Measurements from ENCODE around the gene PIPOX. TPM values are rescaled to one million over a fixed set of nuclear protein-coding genes. Genes with fewer than 3 reads are reported as not detected.

Gene PIPOX
- total RNA-seq, 4 donors from 2014 or later: 0.80 to 2.5 (median 1.5) TPM

GRCh38 chr17:29007456-29007855 lies 35.5 kb upstream of the PIPOX start:
- intact Hi-C loops (cut with DNase I; ENCODE audit: low total_unique reads): no loop called here
- 31 to 37% methylated on average over 2 of the region's 2 CpGs for WGBS, 2 donors
- DNase-seq (ENCODE audit: low spot score in 2 of 2): no peak
- TF ChIP-seq CTCF (IDR thresholded peaks at IDR 0.05) (no peak), POLR2A (IDR thresholded peaks at IDR 0.05) (no peak)
- H3K4me3 ChIP-seq (ENCODE audit: low read depth, poor library complexity, severe bottlenecking): no peak overlapping the region

GRCh38 chr17:29007860-29008455 lies 35.0 kb upstream of the PIPOX start:
- H3K4me3 ChIP-seq (ENCODE audit: low read depth, poor library complexity, severe bottlenecking): no peak overlapping the region
- no peak for DNase-seq (ENCODE audit: low spot score in 2 of 2)
- TF ChIP-seq POLR2A (IDR thresholded peaks at IDR 0.05) (no peak), CTCF (IDR thresholded peaks at IDR 0.05) (no peak)
- 52 to 55% methylated on average over 2 of the region's 2 CpGs for WGBS, 2 donors
- intact Hi-C loops (cut with DNase I; ENCODE audit: low total_unique reads): no loop called here

GRCh38 chr17:29008591-29008990 lies 34.4 kb upstream of the PIPOX start:
- TF ChIP-seq POLR2A (IDR thresholded peaks at IDR 0.05) (no peak), CTCF (IDR thresholded peaks at IDR 0.05) (no peak)
- intact Hi-C loops (cut with DNase I; ENCODE audit: low total_unique reads): no loop called here

GRCh38 chr17:29010129-29010528 lies 32.8 kb upstream of the PIPOX start:
- H3K4me3 ChIP-seq (ENCODE audit: low read depth, poor library complexity, severe bottlenecking): no peak overlapping the region
- TF ChIP-seq POLR2A (IDR thresholded peaks at IDR 0.05) (no peak), CTCF (IDR thresholded peaks at IDR 0.05) (no peak)
- 36 to 38% methylated on average over 3 of the region's 3 CpGs for WGBS, 2 donors
- DNase-seq (ENCODE audit: low spot score in 2 of 2): no peak
- intact Hi-C loops (cut with DNase I; ENCODE audit: low total_unique reads): no loop called here

More at GRCh38 chr17:29008591-29008990, 34.4 kb upstream of the PIPOX start:
- no peak for DNase-seq (ENCODE audit: low spot score in 2 of 2)
- 78 to 81% methylated on average over 3 of the region's 3 CpGs for WGBS, 2 donors
- no peak overlapping the region for H3K4me3 ChIP-seq (ENCODE audit: low read depth, poor library complexity, severe bottlenecking)

GRCh38 chr17:29010586-29010985 lies 32.4 kb upstream of the PIPOX start:
- no peak for DNase-seq (ENCODE audit: low spot score in 2 of 2)
- 65 to 69% methylated on average over 7 of the region's 7 CpGs for WGBS, 2 donors
- intact Hi-C loops (cut with DNase I; ENCODE audit: low total_unique reads): no loop called here

More at GRCh38 chr17:29010586-29010985, 32.4 kb upstream of the PIPOX start:
- H3K4me3 ChIP-seq (ENCODE audit: low read depth, poor library complexity, severe bottlenecking): no peak overlapping the region
- no peak for TF ChIP-seq CTCF (IDR thresholded peaks at IDR 0.05)
- no peak for TF ChIP-seq POLR2A (IDR thresholded peaks at IDR 0.05)
